GM18498 (cell line): ENCODE results near the gene TEAD2.
"Not testable (repeated sequence)": the region's sequence is repeated elsewhere in the genome, so short reads cannot be mapped to it uniquely, and the experiment has no call there.

Source experiments
- ATAC-seq: cut with Tn5 transposase; IDR thresholded peaks from one replicate; pipeline ENCODE4 v1.9.1; 2021; ENCODE audit warnings: mild to moderate bottlenecking, moderate library complexity; ENCODE audit not compliant: unreplicated experiment

Gene TEAD2

GRCh38 chr19:49387936-49388372, 25.7 kb upstream of the TEAD2 start, which contains the start of gene KASH5:
Gene KASH5 (plus strand): TSS chr19:49388249. CDS start chr19:49390884, 2,635 bp downstream.
- peak; percentile 77 for ATAC-seq

DNA sequence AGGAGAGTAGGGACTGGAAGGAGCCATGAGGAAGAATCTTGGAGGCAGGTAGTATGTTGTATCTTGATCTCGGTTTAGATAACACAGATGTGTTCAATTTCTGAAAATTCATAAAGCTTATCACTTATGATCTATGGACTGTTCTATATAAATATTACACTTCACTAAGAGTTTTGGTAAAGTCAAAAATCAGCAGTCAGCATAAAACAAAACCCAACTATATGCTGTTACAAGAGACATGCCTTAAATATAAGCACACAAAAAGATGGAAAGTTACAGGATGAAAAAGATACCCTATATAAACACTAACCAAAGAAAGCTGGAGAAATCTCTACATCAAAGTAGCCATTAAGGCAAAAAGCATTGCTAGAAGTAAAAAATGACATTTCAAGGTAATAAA, 21.4 kb upstream of the TEAD2 start:
- no peak for ATAC-seq

DNA sequence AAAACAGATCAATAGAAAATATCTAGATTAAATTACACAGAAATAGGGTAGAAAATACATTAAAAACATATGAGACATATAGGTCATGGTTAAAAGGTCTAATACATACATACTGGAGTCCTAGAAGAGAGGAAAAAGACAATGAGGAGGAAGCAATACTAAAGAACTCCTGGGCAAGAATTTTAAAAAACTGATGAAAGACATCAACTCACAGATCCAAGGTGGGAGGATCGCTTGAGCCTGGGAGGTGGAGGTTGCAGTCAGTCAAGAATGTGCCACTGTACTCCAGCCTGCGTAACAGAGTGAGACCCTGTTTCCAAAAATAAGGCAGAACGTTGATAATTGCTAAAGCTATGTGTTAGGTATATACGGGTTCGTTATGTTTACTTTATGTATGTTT, 20.4 kb upstream of the TEAD2 start:
- no peak for ATAC-seq

GRCh38 chr19:49380391-49380790, 18.2 kb upstream of the TEAD2 start:
- ATAC-seq = no peak

- ATAC-seq = no peak
Measured at GRCh38 chr19:49378512-49378911, 16.3 kb upstream of the TEAD2 start.

DNA sequence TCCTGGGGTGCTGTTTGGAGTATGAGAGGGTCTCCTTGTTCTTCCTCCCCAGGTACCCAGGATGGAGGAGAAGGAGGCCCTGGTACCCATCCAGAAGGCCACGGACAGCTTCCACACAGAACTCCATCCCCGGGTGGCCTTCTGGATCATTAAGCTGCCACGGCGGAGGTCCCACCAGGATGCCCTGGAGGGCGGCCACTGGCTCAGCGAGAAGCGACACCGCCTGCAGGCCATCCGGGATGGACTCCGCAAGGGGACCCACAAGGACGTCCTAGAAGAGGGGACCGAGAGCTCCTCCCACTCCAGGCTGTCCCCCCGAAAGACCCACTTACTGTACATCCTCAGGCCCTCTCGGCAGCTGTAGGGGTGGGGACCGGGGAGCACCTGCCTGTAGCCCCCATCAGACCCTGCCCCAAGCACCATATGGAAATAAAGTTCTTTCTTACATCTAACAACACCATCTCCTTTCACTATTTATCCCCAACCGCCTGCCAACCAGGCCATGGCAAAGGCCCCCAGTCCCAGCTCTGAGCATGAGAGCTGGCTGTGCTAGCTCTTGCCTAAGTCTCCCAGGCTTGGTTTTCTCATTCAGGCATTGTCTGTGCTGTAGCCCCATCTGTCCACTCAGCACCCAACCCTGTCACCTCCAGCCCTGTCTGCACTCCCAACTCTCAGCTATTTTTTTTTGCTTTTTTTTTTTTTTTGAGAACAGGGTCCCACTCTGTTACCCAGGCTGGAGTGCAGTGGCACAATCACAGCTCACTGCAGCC, 12.6 kb upstream of the TEAD2 start:
- ATAC-seq = no peak

DNA sequence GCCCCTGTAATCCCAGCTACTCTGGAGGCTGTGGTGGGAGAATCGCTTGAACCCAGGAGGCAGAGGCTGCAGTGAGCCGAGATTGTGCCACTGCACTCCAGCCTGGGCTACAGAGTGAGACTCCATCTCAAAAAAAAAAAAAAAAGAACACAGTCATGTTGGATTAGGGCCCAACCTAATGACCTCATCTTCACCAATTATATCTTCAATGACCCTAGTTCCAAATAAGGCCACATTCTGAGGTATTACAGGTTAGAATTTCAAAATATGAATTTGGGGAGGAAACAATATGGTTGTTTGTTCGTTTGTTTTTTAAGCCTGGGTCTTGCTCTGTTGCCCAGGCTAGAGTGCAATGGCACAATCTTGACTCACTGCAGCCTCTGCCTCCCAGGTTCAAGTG, 11.0 kb upstream of the TEAD2 start:
- not testable (repeated sequence) for ATAC-seq

- no peak for ATAC-seq
Measured at GRCh38 chr19:49371184-49371583, 9.0 kb upstream of the TEAD2 start.

DNA sequence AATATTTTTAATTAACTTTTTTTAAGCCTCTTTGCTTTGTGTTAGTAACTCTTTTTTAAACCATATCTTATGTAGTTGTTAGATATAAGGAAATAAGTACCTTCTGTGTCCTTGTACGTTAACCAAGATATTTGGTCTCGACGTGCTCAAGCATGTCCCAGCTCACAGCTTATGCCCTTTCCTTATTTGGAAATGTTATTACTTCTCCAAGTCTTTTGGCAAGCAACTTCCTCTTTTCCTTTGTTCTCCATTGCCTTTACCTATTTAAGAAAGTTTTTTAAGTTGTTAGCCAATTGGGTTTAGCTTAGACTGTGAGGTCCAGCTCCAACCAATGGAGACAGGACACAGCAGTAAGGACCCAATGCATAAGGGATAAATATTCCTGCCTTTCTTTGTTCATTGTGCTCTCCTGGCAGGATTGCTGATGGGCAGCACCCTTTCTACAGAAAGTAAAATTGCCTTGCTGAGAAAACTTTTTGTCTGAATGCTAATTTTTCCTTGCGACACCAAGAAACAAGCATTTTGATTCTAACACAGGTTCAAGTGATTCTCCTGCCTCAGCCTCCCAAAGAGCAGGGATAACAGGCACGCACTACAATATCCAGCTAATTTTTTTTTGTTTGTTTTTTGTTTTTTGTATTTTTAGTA, 6.6 kb upstream of the TEAD2 start:
- no peak for ATAC-seq

DNA sequence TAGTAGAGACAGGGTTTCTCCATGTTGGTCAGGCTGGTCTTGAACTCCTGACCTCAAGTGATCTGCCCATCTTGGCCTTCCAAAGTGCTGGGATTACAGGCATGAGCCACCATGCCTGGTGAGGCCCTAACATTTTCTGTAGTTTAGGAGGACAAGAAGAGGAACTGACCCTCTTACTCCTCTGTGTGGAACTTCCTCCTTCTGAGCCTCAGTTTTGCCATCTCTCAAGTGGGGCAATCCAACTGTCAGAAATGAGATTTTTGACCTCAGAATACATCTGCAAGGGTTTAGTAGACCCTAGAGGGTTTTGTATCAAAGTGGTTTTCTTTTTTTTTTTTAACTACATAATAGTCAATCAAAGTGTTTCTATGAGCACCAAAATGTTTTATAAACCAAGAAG, 3.9 kb upstream of the TEAD2 start:
- no peak for ATAC-seq

GRCh38 chr19:49364083-49364737, 2.0 kb upstream of the TEAD2 start:
- ATAC-seq = no peak

DNA sequence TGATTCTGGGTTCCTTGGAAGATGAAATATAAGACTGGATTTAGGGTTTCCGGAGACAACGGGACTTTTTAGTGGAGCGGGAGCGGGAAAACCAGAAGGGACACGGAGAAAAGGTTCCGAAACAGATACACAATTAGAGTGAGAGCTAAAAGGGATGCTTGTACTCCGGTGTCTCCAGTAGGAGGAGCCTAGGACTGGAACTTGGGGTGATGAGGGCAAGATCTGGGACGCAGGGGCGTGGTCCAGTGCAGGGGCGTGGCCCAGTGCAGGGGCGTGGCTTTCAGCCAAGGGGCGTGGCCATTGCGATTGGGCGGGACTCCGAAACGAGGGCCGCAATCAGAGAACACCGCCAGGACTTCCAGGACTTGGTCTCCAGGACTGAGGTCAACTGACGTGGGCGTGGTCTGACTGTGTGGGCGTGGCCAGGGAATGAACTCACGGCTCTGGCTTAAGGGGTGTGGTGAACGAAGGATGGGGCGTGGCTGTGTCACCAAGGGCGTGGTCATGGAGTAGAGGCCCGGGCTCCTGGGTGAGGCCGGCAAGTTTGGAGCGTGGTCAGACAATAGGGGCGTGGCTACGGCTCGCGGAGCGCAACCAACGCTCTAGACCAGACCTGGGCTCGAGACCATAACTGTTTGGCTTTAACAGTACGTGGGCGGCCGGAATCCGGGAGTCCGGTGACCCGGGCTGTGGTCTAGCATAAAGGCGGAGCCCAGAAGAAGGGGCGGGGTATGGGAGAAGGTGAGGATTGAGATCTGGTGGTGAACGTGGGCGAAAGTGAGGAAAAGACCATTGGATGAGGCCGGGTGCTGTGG, 1.3 kb upstream of the TEAD2 start, which contains the start of gene DKKL1:
Gene DKKL1 (plus strand): TSS at position 610 of the 815 bp plus-strand sequence. CDS start 122 bp downstream, at position 732.
- ATAC-seq = peak; percentile 52

GRCh38 chr19:49362929-49363267, 682 bp upstream of the TEAD2 start:
- ATAC-seq = no peak

DNA sequence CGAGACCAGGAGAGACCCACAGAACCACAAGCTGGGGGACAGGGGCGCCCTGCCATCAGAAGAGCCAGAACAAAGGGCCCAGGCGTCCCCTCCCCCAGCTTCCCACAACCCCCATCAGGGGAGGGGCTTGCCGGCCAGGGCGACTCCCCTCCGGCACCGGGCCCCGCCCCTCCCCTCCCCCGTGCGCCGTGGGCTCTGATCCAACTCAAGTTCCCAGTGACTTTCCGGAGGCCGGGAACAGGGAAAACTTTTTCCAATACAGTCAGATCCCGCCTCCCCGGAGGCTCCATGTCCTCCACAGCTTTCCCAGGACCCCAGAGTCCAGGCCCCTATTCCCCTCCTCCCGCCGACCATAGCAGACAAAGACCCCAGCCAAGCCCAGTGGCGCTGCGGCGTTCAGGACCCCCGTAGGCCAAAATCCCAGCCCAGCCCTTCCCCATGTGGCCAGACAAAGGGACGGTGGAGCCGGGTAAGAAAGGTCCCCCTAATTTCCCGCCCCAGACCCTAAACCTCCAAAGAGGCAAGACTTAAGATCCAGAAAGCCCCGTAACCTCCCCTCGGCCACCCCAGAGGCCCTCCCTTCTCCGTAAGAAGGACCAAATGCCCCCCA, 673 bp downstream of the TEAD2 start:
- no peak for ATAC-seq

DNA sequence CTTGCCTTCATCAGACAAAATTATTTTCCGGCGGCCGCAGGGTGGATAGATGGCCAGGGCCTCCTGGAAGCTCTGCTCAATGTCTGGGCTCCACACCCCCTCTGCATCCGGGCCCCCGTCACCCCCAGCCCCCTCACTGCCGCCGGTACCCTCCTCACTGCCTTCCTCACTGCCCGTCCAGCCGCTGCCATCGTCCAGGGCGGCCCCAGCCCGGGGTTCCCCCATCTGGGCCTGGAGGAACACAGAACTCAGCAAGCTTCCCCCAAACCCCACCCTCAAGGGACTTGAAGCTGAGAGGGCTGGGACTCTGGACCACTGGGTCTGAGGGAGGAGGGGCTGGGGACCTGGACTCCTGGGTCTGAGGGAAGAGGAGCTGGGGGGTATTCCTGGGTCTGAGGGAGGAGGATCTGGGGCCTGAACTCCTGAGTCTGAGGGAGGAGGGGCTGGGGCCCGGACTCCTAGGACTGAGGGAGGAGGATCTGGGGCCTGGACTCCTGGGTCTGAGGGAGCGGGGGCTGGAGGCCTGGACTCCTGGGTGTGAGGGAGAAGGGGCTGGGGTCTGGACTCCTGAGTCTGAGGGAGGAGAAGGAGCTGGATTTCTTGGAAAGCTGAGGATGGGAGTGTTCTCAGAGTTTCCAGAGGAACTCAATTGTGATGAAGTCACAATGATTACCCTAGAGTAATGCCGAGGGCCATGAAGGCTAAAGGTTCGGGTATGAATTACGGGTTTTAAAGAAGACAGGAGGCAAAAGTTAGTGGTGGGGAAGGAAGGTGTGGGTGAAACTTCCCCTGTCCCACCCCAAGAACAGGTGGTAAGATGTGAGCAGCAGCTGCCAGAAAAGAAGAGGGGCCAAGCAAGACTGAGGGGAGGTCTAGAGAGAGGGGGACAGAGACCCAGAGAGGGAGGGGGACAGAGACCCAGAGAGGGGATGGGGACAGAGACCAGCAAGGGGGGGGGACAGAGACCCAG, 2.1 kb downstream of the TEAD2 start:
- ATAC-seq = no peak

DNA sequence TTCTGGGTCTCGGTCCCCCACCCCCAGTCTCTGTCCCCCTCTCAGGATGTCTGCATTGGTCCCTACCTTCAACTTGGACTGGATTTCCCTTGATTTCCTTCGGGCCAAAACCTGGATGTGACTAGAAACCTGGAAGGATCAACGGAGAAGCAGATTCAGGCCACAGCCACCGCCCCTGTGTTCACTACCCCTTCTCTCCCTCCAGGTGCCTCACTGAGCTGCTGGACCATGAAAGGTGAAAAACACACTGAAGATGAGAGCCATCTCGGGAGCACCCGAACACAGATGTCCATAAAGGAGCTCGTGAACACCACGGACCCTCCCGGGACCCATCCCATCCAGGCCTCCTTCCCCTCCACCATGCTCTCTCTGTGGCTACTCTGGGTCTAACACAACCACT, 5.0 kb downstream of the TEAD2 start:
- ATAC-seq = no peak

GRCh38 chr19:49356382-49356781, 5.8 kb downstream of the TEAD2 start:
- no peak for ATAC-seq

DNA sequence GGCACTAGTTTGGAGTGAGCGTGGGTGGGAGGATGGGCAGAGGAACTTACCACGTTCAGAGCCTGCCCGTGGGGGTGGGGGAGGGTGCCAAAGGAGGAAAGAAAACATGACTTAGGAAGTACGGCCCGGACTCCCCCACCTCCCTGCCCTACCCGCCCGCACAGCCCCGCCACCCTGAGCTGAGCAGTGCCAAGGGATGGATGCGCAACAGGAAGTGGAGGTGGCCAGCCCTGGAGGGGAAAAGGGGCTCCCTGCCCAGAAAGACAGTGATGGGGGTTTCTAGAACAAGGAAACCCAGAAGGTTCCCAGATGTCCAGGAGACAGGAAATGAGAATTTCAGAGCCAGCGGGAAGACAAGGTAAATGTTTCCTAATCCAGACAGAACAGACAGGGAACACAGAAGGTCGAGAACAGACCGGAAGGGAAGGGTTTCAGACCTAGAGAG, 6.3 kb downstream of the TEAD2 start:
- ATAC-seq = no peak

- no peak for ATAC-seq
Measured at GRCh38 chr19:49349567-49349966, 12.6 kb downstream of the TEAD2 start.
